Heart left ventricle (tissue), 13 donors: ENCODE measurements around the gene MRPL48.

Experiments
- CTCF ChIP-seq, 12 donors: fragments of 200-600 bp; sonication (generic) in 4 of 12; IDR thresholded peaks; one replicate each; pipeline versions ENCODE4 v1.5.0 to v1.8.0; 2018 to 2022; ENCODE audit warnings: antibody characterized with exemption in 12 of 12, mild to moderate bottlenecking in 5 of 12
- POLR2A ChIP-seq, 2 donors: fragments of 450-650 bp; IDR thresholded peaks; one replicate each; pipeline ENCODE4 v1.6.1; 2017; ENCODE audit warnings: antibody characterized with exemption in 2 of 2, mild to moderate bottlenecking in 2 of 2, moderate library complexity in 2 of 2
- donor health status: ischemic (EF 13 %, LVEDD 7.1; RV severe dilation, severe dysfunction).
- donor health status: DM: no; HTN: yes; CAD: no.
- donor health status: DM: no; HTN: no; CAD: no.
- donor health status: ischemic (EF 25% LVEDD 6.9; RV normal size, moderate dysfunction).
- donor health status: ischemic (EF 25% LVEDD 5.7; RV mildly dilated, moderate dysfunction).
- donor health status: ischemic (EF 35%, LVEDD 5.7; RV mildly dilated, moderate dysfunction).
- donor health status: nonischemic (EF 11% LVEDD 7.7; RV severe dilation, severe dysfunction).
- donor health status: DM: yes; HTN: yes; CAD: no.
- donor health status: PGD.
- donor health status: ischemic (EF 29% LVEDD 5.4; RV normal size, mild dysfunction).
- donor health status: nonischemic (EF 23%, LVEDD 6.1; RV moderate dilation, normal function).

- no peak for TF ChIP-seq POLR2A (IDR thresholded peaks at IDR 0.05)
- no peak for TF ChIP-seq CTCF (IDR thresholded peaks at IDR 0.05)
These were observed 75.3 kb downstream of the MRPL48 start for GRCh38 chr11:73862986-73863385.
